Measurements from ENCODE around the gene UNC93B1. TPM values are rescaled to one million over a fixed set of nuclear protein-coding genes. Genes with fewer than 3 reads are reported as not detected.

Gene UNC93B1
- total and polyA plus RNA-seq, 2 of the 13 experiments (the other 11 are each of a cell fraction or from before 2014, with no cell fraction given), result 8.8 to 18.9 TPM

GRCh38 chr11:68016904-68017817 is 13.3 kb upstream of the UNC93B1 start (continued):
- TF ChIP-seq, protein P1, sequence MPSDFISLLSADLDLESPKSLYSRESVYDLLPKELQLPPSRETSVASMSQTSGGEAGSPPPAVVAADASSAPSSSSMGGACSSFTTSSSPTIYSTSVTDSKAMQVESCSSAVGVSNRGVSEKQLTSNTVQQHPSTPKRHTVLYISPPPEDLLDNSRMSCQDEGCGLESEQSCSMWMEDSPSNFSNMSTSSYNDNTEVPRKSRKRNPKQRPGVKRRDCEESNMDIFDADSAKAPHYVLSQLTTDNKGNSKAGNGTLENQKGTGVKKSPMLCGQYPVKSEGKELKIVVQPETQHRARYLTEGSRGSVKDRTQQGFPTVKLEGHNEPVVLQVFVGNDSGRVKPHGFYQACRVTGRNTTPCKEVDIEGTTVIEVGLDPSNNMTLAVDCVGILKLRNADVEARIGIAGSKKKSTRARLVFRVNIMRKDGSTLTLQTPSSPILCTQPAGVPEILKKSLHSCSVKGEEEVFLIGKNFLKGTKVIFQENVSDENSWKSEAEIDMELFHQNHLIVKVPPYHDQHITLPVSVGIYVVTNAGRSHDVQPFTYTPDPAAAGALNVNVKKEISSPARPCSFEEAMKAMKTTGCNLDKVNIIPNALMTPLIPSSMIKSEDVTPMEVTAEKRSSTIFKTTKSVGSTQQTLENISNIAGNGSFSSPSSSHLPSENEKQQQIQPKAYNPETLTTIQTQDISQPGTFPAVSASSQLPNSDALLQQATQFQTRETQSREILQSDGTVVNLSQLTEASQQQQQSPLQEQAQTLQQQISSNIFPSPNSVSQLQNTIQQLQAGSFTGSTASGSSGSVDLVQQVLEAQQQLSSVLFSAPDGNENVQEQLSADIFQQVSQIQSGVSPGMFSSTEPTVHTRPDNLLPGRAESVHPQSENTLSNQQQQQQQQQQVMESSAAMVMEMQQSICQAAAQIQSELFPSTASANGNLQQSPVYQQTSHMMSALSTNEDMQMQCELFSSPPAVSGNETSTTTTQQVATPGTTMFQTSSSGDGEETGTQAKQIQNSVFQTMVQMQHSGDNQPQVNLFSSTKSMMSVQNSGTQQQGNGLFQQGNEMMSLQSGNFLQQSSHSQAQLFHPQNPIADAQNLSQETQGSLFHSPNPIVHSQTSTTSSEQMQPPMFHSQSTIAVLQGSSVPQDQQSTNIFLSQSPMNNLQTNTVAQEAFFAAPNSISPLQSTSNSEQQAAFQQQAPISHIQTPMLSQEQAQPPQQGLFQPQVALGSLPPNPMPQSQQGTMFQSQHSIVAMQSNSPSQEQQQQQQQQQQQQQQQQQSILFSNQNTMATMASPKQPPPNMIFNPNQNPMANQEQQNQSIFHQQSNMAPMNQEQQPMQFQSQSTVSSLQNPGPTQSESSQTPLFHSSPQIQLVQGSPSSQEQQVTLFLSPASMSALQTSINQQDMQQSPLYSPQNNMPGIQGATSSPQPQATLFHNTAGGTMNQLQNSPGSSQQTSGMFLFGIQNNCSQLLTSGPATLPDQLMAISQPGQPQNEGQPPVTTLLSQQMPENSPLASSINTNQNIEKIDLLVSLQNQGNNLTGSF (CRISPR knock-in tag; IDR thresholded peaks at IDR 0.05), result no peak
- TF ChIP-seq, protein P2, sequence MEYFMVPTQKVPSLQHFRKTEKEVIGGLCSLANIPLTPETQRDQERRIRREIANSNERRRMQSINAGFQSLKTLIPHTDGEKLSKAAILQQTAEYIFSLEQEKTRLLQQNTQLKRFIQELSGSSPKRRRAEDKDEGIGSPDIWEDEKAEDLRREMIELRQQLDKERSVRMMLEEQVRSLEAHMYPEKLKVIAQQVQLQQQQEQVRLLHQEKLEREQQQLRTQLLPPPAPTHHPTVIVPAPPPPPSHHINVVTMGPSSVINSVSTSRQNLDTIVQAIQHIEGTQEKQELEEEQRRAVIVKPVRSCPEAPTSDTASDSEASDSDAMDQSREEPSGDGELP (IDR thresholded peaks at IDR 0.05; ENCODE audit: borderline replicate concordance, low read depth), result peak; percentile 58; the same call in 1 of the 2 replicates
- TF ChIP-seq MTA3 (CRISPR knock-in tag; IDR thresholded peaks at IDR 0.05) (no peak), KDM4B (CRISPR knock-in tag; IDR thresholded peaks at IDR 0.05) (no peak), CEBPB (IDR thresholded peaks at IDR 0.05; ENCODE audit: borderline replicate concordance, low read depth, low read length) (peak; percentile 74), REXO4 (CRISPR knock-in tag; IDR thresholded peaks at IDR 0.05; ENCODE audit: borderline replicate concordance) (no peak), ZNF776 (CRISPR knock-in tag; IDR thresholded peaks at IDR 0.05) (peak; percentile 68; the same call in 1 of the 2 replicates), HNRNPK (IDR thresholded peaks at IDR 0.05; ENCODE audit: low read depth, low read length, poor library complexity, severe bottlenecking) (no peak), EHMT2 (IDR thresholded peaks at IDR 0.05; ENCODE audit: borderline replicate concordance, low read depth, low read length) (no peak), BCL6 (CRISPR knock-in tag; IDR thresholded peaks at IDR 0.05) (peak; percentile 52; the same call in 1 of the 2 replicates), ARHGAP35 (CRISPR knock-in tag; IDR thresholded peaks at IDR 0.05; ENCODE audit: borderline replicate concordance) (no peak), RFXAP (CRISPR knock-in tag; IDR thresholded peaks at IDR 0.05; ENCODE audit: borderline replicate concordance) (peak; percentile 52; the same call in 1 of the 2 replicates), GMEB2 (CRISPR knock-in tag; IDR thresholded peaks at IDR 0.05; ENCODE audit: low read depth) (no peak), SP1 (IDR thresholded peaks at IDR 0.05) (no peak), SP1 (CRISPR knock-in tag; IDR thresholded peaks at IDR 0.05) (no peak), CHCHD3 (CRISPR knock-in tag; IDR thresholded peaks at IDR 0.05) (no peak), ZNF572 (CRISPR knock-in tag; IDR thresholded peaks at IDR 0.05) (peak; percentile 95)
